Liver (tissue), 2 donors: ENCODE results near the gene BHLHE40.

Source experiments
- RAD21 ChIP-seq, 2 donors: IDR thresholded peaks; 2 replicates each; pipeline ENCODE4 v1.6.1; 2016; ENCODE audit warnings: antibody characterized with exemption in 2 of 2, mild to moderate bottlenecking in 2 of 2
- SP1 ChIP-seq: IDR thresholded peaks from 2 replicates; pipeline ENCODE4 v1.6.1; 2018; ENCODE audit warnings: antibody characterized with exemption, mild to moderate bottlenecking
- donor health status: healthy.

DNA sequence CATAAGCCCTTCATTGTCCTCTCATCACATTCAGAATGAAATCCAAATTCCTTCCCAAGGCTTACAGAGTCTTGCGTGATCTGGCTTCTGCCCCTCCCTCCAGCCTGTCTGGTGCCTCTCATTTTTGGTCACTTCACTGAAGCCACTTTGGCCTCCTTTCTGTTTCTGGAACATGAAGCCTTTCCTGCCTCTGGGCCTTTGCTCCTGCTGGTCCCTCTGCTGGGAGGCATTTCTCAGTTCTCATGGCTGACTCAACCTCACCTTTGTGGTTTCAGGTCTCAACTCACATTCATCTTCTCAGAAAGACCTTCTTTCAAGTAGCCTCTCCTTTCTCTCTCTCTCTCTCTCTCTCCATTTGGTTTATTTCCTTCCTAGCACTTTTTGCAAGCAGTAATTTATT, 43.9 kb upstream of the BHLHE40 start:
- TF ChIP-seq SP1 (no peak), RAD21 (IDR thresholded peaks at IDR 0.05) (no peak)
